Measurements from ENCODE around the gene EXOC3L2. TPM values are rescaled to one million over a fixed set of nuclear protein-coding genes. Genes with fewer than 3 reads are reported as not detected.

EXOC3L2 gene
- total RNA-seq, 1 experiment from 2014 or later, result not detected

DNA sequence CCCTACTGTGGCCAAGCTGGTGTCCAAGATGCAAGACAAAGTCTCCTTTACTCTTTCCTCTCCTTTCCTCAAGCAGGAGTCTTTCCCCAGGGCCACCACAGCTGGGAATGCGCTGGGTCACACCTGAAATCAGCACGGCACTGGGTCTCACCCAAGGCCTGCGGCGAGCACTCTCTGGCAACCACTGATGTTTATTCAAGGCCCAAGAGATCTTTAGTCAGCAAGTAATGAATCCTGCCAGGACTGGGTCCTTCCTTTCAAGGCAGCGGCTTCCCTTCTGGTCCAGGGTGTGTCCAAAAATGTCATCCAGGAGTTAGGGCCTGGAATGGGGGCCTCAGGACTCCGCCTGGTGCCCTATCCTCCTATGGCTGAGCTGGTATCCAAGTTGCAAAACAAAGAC is 42.6 kb downstream of the EXOC3L2 start:
- CTCF ChIA-PET, result interaction anchor here (0.6 kb wide), 1 partner anchor 286 kb away, joined by 5 read pairs; no protein-coding TSS in a partner anchor
- H3K27me3 ChIP-seq (replicated peaks; ENCODE audit: insufficient read depth, low read depth, low read length, poor library complexity), result no peaks in the 10 kb centered on the region
- no peaks in the 10 kb centered on the region for H3K36me3 ChIP-seq (ENCODE audit: insufficient read depth, low read length, poor library complexity, severe bottlenecking)
- H3K4me1 ChIP-seq (ENCODE audit: insufficient read depth, low read length, poor library complexity, severe bottlenecking), result no peaks in the 10 kb centered on the region
- intact Hi-C loops (cut with micrococcal nuclease; ENCODE audit: unreplicated experiment), result no loop called here
- no peak for DNase-seq (ENCODE audit: low spot score)
- TF ChIP-seq, protein P1, sequence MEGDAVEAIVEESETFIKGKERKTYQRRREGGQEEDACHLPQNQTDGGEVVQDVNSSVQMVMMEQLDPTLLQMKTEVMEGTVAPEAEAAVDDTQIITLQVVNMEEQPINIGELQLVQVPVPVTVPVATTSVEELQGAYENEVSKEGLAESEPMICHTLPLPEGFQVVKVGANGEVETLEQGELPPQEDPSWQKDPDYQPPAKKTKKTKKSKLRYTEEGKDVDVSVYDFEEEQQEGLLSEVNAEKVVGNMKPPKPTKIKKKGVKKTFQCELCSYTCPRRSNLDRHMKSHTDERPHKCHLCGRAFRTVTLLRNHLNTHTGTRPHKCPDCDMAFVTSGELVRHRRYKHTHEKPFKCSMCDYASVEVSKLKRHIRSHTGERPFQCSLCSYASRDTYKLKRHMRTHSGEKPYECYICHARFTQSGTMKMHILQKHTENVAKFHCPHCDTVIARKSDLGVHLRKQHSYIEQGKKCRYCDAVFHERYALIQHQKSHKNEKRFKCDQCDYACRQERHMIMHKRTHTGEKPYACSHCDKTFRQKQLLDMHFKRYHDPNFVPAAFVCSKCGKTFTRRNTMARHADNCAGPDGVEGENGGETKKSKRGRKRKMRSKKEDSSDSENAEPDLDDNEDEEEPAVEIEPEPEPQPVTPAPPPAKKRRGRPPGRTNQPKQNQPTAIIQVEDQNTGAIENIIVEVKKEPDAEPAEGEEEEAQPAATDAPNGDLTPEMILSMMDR (conservative IDR thresholded peaks at IDR 0.05; ENCODE audit: low read depth, low read length), result no peak
- no peak for TF ChIP-seq EZH2 (IDR thresholded peaks at IDR 0.05; ENCODE audit: borderline replicate concordance, low read depth, low read length, poor library complexity, severe bottlenecking)
- BruUV-seq (replicated peaks), result no TSS peak
- POLR2A ChIA-PET (ENCODE audit: low non-redundant PET), result no interaction called here
- H3K27ac ChIP-seq (ENCODE audit: low read depth, low read length, poor library complexity, severe bottlenecking), result no peak overlapping the region
- H3K9me3 ChIP-seq (ENCODE audit: low read depth, low read length, poor library complexity, severe bottlenecking), result no peaks in the 10 kb centered on the region
- no peak overlapping the region for H3K4me3 ChIP-seq (ENCODE audit: low read depth, low read length, poor library complexity, severe bottlenecking)

DNA sequence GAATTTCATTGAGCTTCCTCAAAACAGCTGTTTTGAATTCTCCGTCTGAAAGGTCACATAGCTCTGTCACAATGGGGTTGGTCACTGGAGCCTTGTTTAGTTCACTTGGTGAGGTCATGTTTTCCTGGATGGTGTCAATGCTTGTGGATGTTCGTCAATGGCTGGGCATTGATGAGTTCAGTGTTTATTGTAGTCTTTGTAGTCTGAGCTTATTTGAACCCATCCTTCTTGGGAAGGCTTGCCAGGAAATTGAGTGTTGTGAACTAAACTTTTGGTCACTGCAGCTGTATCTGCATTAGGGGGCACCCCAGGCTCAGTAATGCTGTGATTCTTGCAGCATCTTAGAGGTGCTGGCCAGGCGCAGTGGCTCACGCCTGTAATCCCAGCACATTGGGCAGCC is 44.6 kb downstream of the EXOC3L2 start:
- intact Hi-C loops (cut with micrococcal nuclease; ENCODE audit: unreplicated experiment), result no loop called here
- no peaks in the 10 kb centered on the region for H3K27me3 ChIP-seq (replicated peaks; ENCODE audit: insufficient read depth, low read depth, low read length, poor library complexity)
- no TSS peak for BruUV-seq (replicated peaks)
- no peak overlapping the region for H3K4me3 ChIP-seq (ENCODE audit: low read depth, low read length, poor library complexity, severe bottlenecking)
- CTCF ChIA-PET, result no interaction called here
- H3K4me1 ChIP-seq (ENCODE audit: insufficient read depth, low read length, poor library complexity, severe bottlenecking), result no peaks in the 10 kb centered on the region
- H3K36me3 ChIP-seq (ENCODE audit: insufficient read depth, low read length, poor library complexity, severe bottlenecking), result no peaks in the 10 kb centered on the region
- no peak overlapping the region for H3K27ac ChIP-seq (ENCODE audit: low read depth, low read length, poor library complexity, severe bottlenecking)
- DNase-seq (ENCODE audit: low spot score), result no peak
- POLR2A ChIA-PET (ENCODE audit: low non-redundant PET), result no interaction called here
- no peaks in the 10 kb centered on the region for H3K9me3 ChIP-seq (ENCODE audit: low read depth, low read length, poor library complexity, severe bottlenecking)
- TF ChIP-seq, protein P1 (conservative IDR thresholded peaks at IDR 0.05; ENCODE audit: low read depth, low read length), result no peak

DNA sequence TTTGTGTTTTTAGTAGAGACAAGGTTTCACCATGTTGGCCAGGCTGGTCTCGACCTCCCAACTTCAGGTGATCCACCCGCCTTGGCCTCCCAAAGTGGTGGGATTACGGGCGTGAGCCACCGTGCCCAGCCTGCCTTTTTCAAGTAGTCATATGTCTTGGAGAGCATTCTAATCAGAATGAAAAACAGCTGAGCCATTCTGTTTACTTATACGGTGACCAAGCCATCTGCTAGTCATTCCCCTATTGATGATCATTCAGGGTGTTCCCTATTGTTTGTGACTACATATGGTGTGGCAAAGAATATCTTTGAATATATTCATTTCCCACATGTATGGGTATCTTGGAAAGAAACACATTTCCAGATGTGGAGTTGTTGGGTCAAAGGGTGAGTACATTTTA is 49.4 kb downstream of the EXOC3L2 start:
- intact Hi-C loops (cut with micrococcal nuclease; ENCODE audit: unreplicated experiment), result no loop called here
- Histone ChIP-seq H3K4me3 (ENCODE audit: low read depth, low read length, poor library complexity, severe bottlenecking) (no peak overlapping the region), H3K27ac (ENCODE audit: low read depth, low read length, poor library complexity, severe bottlenecking) (no peak overlapping the region), H3K27me3 (replicated peaks; ENCODE audit: insufficient read depth, low read depth, low read length, poor library complexity) (no peaks in the 10 kb centered on the region), H3K36me3 (ENCODE audit: insufficient read depth, low read length, poor library complexity, severe bottlenecking) (no peaks in the 10 kb centered on the region), H3K4me1 (ENCODE audit: insufficient read depth, low read length, poor library complexity, severe bottlenecking) (no peaks in the 10 kb centered on the region), H3K9me3 (ENCODE audit: low read depth, low read length, poor library complexity, severe bottlenecking) (no peaks in the 10 kb centered on the region)
- ChIA-PET CTCF (no interaction called here), POLR2A (ENCODE audit: low non-redundant PET) (no interaction called here)
- no peak for DNase-seq (ENCODE audit: low spot score)
- BruUV-seq (replicated peaks), result no TSS peak
- TF ChIP-seq, protein P1 (conservative IDR thresholded peaks at IDR 0.05; ENCODE audit: low read depth, low read length), result no peak
- TF ChIP-seq EZH2 (IDR thresholded peaks at IDR 0.05; ENCODE audit: borderline replicate concordance, low read depth, low read length, poor library complexity, severe bottlenecking), result no peak

Data from A673 (cell line).